Measurements from ENCODE around the gene CTBP1.

GRCh38 chr4:1170156-1170975, 78.6 kb downstream of the CTBP1 start:
- TF ChIP-seq CTCF (IDR thresholded peaks at IDR 0.05): no peak
- no peak for TF ChIP-seq POLR2AphosphoS5 (IDR thresholded peaks at IDR 0.05)
- TF ChIP-seq POLR2A (IDR thresholded peaks at IDR 0.05): no peak
- no peak for TF ChIP-seq EP300 (IDR thresholded peaks at IDR 0.05)
